Keratinocyte (primary cell): ENCODE data around the gene PRPH2.

ENCODE experiments used
- CTCF ChIP-seq, 3 experiments: IDR thresholded peaks in 1 of 3; conservative IDR thresholded peaks in 1 of 3; optimal IDR thresholded peaks in 1 of 3; 2 replicates in 2 of 3; 3 replicates in 1 of 3; pipeline versions ENCODE3 to v1.5.1; 2011; ENCODE audit warnings: low read length in 3 of 3, mild to moderate bottlenecking in 3 of 3, moderate library complexity in 2 of 3, control low read depth in 1 of 3, inconsistent platforms in 1 of 3; ENCODE audit not compliant: insufficient read depth in 2 of 3; ENCODE audit errors: extremely low read depth in 1 of 3
- EZH2 ChIP-seq: IDR thresholded peaks from one replicate; pipeline ENCODE4 v1.6.1; 2012; ENCODE audit warnings: inconsistent platforms, mild to moderate bottlenecking, low read length, moderate library complexity

GRCh38 chr6:42724825-42725224, 2.4 kb upstream of the PRPH2 start:
- no peak for TF ChIP-seq CTCF (optimal IDR thresholded peaks at IDR 0.05 in 1 of 3, IDR thresholded peaks at IDR 0.05 in 1 of 3, conservative IDR thresholded peaks at IDR 0.05 in 1 of 3; ENCODE audit: extremely low read depth in 1 of 3, insufficient read depth in 2 of 3, low read length in 3 of 3)
- no peak for TF ChIP-seq EZH2
